Measurements from ENCODE around the gene IMPACT. TPM values are rescaled to one million over a fixed set of nuclear protein-coding genes. Genes with fewer than 3 reads are reported as not detected.
A peak's percentile ranks its signal among the peaks of the same experiment; 100 is the strongest.

Gene IMPACT
- polyA plus RNA-seq, 1 experiment = 10.0 TPM

GRCh38 chr18:24479371-24479770 is 52.9 kb downstream of the IMPACT start:
- no peaks in the 10 kb centered on the region for H3K36me3 ChIP-seq (ENCODE audit: control insufficient read depth, insufficient read depth, low read length)
- H3K4me3 ChIP-seq (ENCODE audit: low read depth, low read length) = no peak overlapping the region
- no peak for TF ChIP-seq CTCF (IDR thresholded peaks at IDR 0.05; ENCODE audit: insufficient read depth, low read depth, low read length)
- DNase-seq (ENCODE audit: low read depth) = no peak
- ChIA-PET CTCF (no interaction called here), POLR2A (no interaction called here)
- peaks cover 4% of the 10 kb centered on the region; the same call in 1 of the 2 replicates for H3K27me3 ChIP-seq (ENCODE audit: control insufficient read depth, insufficient read depth, low read length)

GRCh38 chr18:24482821-24483220 is 56.4 kb downstream of the IMPACT start:
- DNase-seq (ENCODE audit: low read depth) = no peak
- peaks cover 4% of the 10 kb centered on the region; the same call in 1 of the 2 replicates for H3K27me3 ChIP-seq (ENCODE audit: control insufficient read depth, insufficient read depth, low read length)
- no peak for TF ChIP-seq CTCF (IDR thresholded peaks at IDR 0.05; ENCODE audit: insufficient read depth, low read depth, low read length)
- ChIA-PET CTCF (interaction anchor here (0.9 kb wide), 1 partner anchor 14 kb away, joined by 3 read pairs; no protein-coding TSS in a partner anchor), POLR2A (no interaction called here)
- no peak overlapping the region for H3K4me3 ChIP-seq (ENCODE audit: low read depth, low read length)
- H3K36me3 ChIP-seq (ENCODE audit: control insufficient read depth, insufficient read depth, low read length) = no peaks in the 10 kb centered on the region

GRCh38 chr18:24485681-24486080 is 59.2 kb downstream of the IMPACT start:
- TF ChIP-seq CTCF (IDR thresholded peaks at IDR 0.05; ENCODE audit: insufficient read depth, low read depth, low read length) = no peak
- no peak for DNase-seq (ENCODE audit: low read depth)
- ChIA-PET POLR2A (no interaction called here), CTCF (interaction anchor here (0.9 to 4.1 kb wide), 5 partner anchors 13 to 309 kb away, joined by 3 to 61 read pairs (median 4); no protein-coding TSS in a partner anchor)
- peaks cover 4% of the 10 kb centered on the region; the same call in 1 of the 2 replicates for H3K27me3 ChIP-seq (ENCODE audit: control insufficient read depth, insufficient read depth, low read length)
- no peaks in the 10 kb centered on the region for H3K36me3 ChIP-seq (ENCODE audit: control insufficient read depth, insufficient read depth, low read length)
- H3K4me3 ChIP-seq (ENCODE audit: low read depth, low read length) = no peak overlapping the region

- peaks cover 4% of the 10 kb centered on the region; the same call in 1 of the 2 replicates for H3K27me3 ChIP-seq (ENCODE audit: control insufficient read depth, insufficient read depth, low read length)
- H3K36me3 ChIP-seq (ENCODE audit: control insufficient read depth, insufficient read depth, low read length) = no peaks in the 10 kb centered on the region
- POLR2A ChIA-PET = no interaction called here
- CTCF ChIA-PET = interaction anchor here (0.6 to 5.1 kb wide), 13 partner anchors 9 to 240 kb away, joined by 3 to 89 read pairs (median 9); partner anchors contain the start of gene HRH4
- H3K4me3 ChIP-seq (ENCODE audit: low read depth, low read length) = no peak overlapping the region
- no peak for DNase-seq (ENCODE audit: low read depth)
- TF ChIP-seq CTCF (IDR thresholded peaks at IDR 0.05; ENCODE audit: insufficient read depth, low read depth, low read length) = no peak
These were observed 60.2 kb downstream of the IMPACT start for GRCh38 chr18:24486684-24487083.

GRCh38 chr18:24488824-24489493 is 62.5 kb downstream of the IMPACT start:
- no peaks in the 10 kb centered on the region for H3K36me3 ChIP-seq (ENCODE audit: control insufficient read depth, insufficient read depth, low read length)
- CTCF ChIA-PET = interaction anchor here (0.6 to 5.1 kb wide), 26 partner anchors 10 to 991 kb away, joined by 3 to 89 read pairs (median 4); partner anchors contain the start of gene HRH4
- H3K4me3 ChIP-seq (ENCODE audit: low read depth, low read length) = no peak overlapping the region
- no peaks in the 10 kb centered on the region for H3K27me3 ChIP-seq (ENCODE audit: control insufficient read depth, insufficient read depth, low read length)
- no peak for DNase-seq (ENCODE audit: low read depth)
- POLR2A ChIA-PET = interaction anchor here (0.6 to 0.7 kb wide), 2 partner anchors 53 to 263 kb away, joined by 3 read pairs; no protein-coding TSS in a partner anchor
- TF ChIP-seq CTCF (IDR thresholded peaks at IDR 0.05; ENCODE audit: insufficient read depth, low read depth, low read length) = peak; percentile 70

Data from BJ (cell line).